CD14-positive monocyte (primary cell): ENCODE data around the gene ZSWIM5. TPM values are rescaled to one million over a fixed set of nuclear protein-coding genes. Genes with fewer than 3 reads are reported as not detected.

Source experiments
- DNase-seq, 3 donors: peaks; one replicate each; pipeline ENCODE4 v3.0.0-alpha.2; 2011 to 2022
- H2AFZ ChIP-seq: 2 replicates; pipeline ENCODE4 v1.6.0; 2012; ENCODE audit warnings: mild to moderate bottlenecking, low read depth, low read length, inconsistent platforms; ENCODE audit not compliant: insufficient read depth, poor library complexity, severe bottlenecking
- H3K27ac ChIP-seq, 2 donors: 1 replicate in 1 of 2; 2 replicates in 1 of 2; pipeline ENCODE4 v1.5.1; 2012 to 2013; ENCODE audit warnings: low read length in 2 of 2, control low read depth in 1 of 2, inconsistent platforms in 1 of 2, low read depth in 1 of 2, mild to moderate bottlenecking in 1 of 2
- H3K27me3 ChIP-seq, 2 donors: one replicate each; pipeline versions ENCODE4 v1.6.0 to v1.6.1; 2011 to 2013; ENCODE audit warnings: low read length in 2 of 2; ENCODE audit not compliant: control insufficient read depth in 2 of 2, insufficient read depth in 2 of 2
- H3K36me3 ChIP-seq, 2 donors: replicated peaks in 1 of 2; 1 replicate in 1 of 2; 2 replicates in 1 of 2; pipeline versions ENCODE4 v1.5.1 to v1.6.1; 2012 to 2013; ENCODE audit warnings: low read length in 2 of 2, control low read depth in 1 of 2, inconsistent platforms in 1 of 2, mild to moderate bottlenecking in 1 of 2; ENCODE audit not compliant: insufficient read depth in 2 of 2, control insufficient read depth in 1 of 2
- H3K4me1 ChIP-seq, 2 donors: 1 replicate in 1 of 2; 2 replicates in 1 of 2; pipeline versions ENCODE4 v1.5.1 to v1.6.1; 2012 to 2013; ENCODE audit warnings: low read length in 2 of 2, control low read depth in 1 of 2, inconsistent platforms in 1 of 2, mild to moderate bottlenecking in 1 of 2, moderate library complexity in 1 of 2; ENCODE audit not compliant: insufficient read depth in 2 of 2, control insufficient read depth in 1 of 2
- H3K4me2 ChIP-seq: replicated peaks from 2 replicates; pipeline ENCODE3; 2012; ENCODE audit warnings: low read length, moderate library complexity, mild to moderate bottlenecking; ENCODE audit not compliant: poor library complexity, severe bottlenecking; ENCODE audit errors: extremely low read depth
- H3K4me3 ChIP-seq, 3 experiments: fragments of 200-600 bp in 1 of 3; sonication (generic) in 1 of 3; replicated peaks in 1 of 3; 1 replicate in 2 of 3; 2 replicates in 1 of 3; pipeline ENCODE4 v1.5.1; 2011 to 2013; ENCODE audit warnings: low read length in 3 of 3, mild to moderate bottlenecking in 3 of 3, control low read depth in 2 of 3, low read depth in 2 of 3, inconsistent platforms in 1 of 3, moderate library complexity in 1 of 3
- H3K79me2 ChIP-seq: 2 replicates; pipeline ENCODE4 v1.6.0; 2012; ENCODE audit warnings: mild to moderate bottlenecking, control low read depth, inconsistent platforms, low read length, moderate library complexity; ENCODE audit not compliant: insufficient read depth
- H3K9ac ChIP-seq: 2 replicates; pipeline ENCODE4 v1.6.0; 2017; ENCODE audit warnings: low read length, mild to moderate bottlenecking; ENCODE audit not compliant: insufficient read depth, poor library complexity, severe bottlenecking
- H3K9me3 ChIP-seq, 2 donors: replicated peaks in 1 of 2; 1 replicate in 1 of 2; 2 replicates in 1 of 2; pipeline versions ENCODE4 v1.5.1 to v1.6.1; 2012 to 2013; ENCODE audit warnings: low read length in 2 of 2, control low read depth in 1 of 2; ENCODE audit not compliant: control insufficient read depth in 1 of 2, insufficient read depth in 1 of 2
- H4K20me1 ChIP-seq: 2 replicates; pipeline ENCODE4 v1.6.0; 2012; ENCODE audit warnings: mild to moderate bottlenecking, low read length, control low read depth, moderate library complexity; ENCODE audit not compliant: insufficient read depth
- H3K27ac Mint-ChIP-seq, 7 donors: one replicate each; pipeline ENCODE4 v1.8.0; 2020; ENCODE audit warnings: mild to moderate bottlenecking in 7 of 7, mixed read lengths in 7 of 7, moderate library complexity in 6 of 7, inconsistent platforms in 2 of 7
- H3K27me3 Mint-ChIP-seq, 3 donors: one replicate each; pipeline ENCODE4 v1.8.0; 2021 to 2022; ENCODE audit warnings: low read depth in 3 of 3, mild to moderate bottlenecking in 3 of 3, mixed read lengths in 3 of 3, moderate library complexity in 3 of 3, inconsistent platforms in 1 of 3
- H3K36me3 Mint-ChIP-seq, 2 donors: one replicate each; pipeline ENCODE4 v1.8.0; 2020; ENCODE audit warnings: mixed read lengths in 2 of 2, inconsistent platforms in 1 of 2, mild to moderate bottlenecking in 1 of 2
- H3K4me1 Mint-ChIP-seq: one replicate; pipeline ENCODE4 v1.8.0; 2020; ENCODE audit warnings: mild to moderate bottlenecking, mixed read lengths
- H3K4me3 Mint-ChIP-seq, 2 donors: one replicate each; pipeline ENCODE4 v1.8.0; 2020; ENCODE audit warnings: mild to moderate bottlenecking in 2 of 2, mixed read lengths in 2 of 2, moderate library complexity in 1 of 2
- H3K9me3 Mint-ChIP-seq, 7 donors: one replicate each; pipeline ENCODE4 v1.8.0; 2020 to 2022; ENCODE audit warnings: mixed read lengths in 7 of 7, mild to moderate bottlenecking in 6 of 7, moderate library complexity in 6 of 7, inconsistent platforms in 2 of 7
- CTCF ChIP-seq: fragments of 200-600 bp; IDR thresholded peaks from one replicate; pipeline ENCODE4 v1.8.0; 2022; ENCODE audit warnings: antibody characterized with exemption, mild to moderate bottlenecking
- WGBS: methylation state at CpG from one replicate; pipeline ENCODE4 v1.1.5; 2013; ENCODE audit warnings: missing lambda C conversion rate; ENCODE audit not compliant: insufficient coverage; 5-methylcytosine and 5-hydroxymethylcytosine counted together
- intact Hi-C, 2 donors: fragments of 100-400 bp; cut with micrococcal nuclease; formaldehyde crosslinking; loops; one replicate each; pipeline versions ENCODE4 v1.15.0 to v1.15.1; 2023
- polyA plus RNA-seq, 3 donors: library from polyadenylated mRNA; depleted of rRNA in 1 of 3; unstranded in 2 of 3; stranded (reverse) in 1 of 3; fragments of 300-500 nt in 2 of 3; fragments of >200 nt in 1 of 3; fragmentation: Illumina TruSeq in 2 of 3; gene quantifications; 1 replicate in 2 of 3; 2 replicates in 1 of 3; pipeline ENCODE4 v1.2.3, GENCODE V29; 2012 to 2021

ZSWIM5 gene
- polyA plus RNA-seq, 3 donors = not detected

- Histone ChIP-seq H3K79me2 (no peaks in the 10 kb centered on the region), H3K9me3 (no peaks in the 10 kb centered on the region), H4K20me1 (no peaks in the 10 kb centered on the region), H3K27me3 (no peaks in the 10 kb centered on the region), H3K4me1 (no peaks in the 10 kb centered on the region), H3K4me2 (no peak overlapping the region), H3K4me3 (no peak overlapping the region), H3K27ac (no peak overlapping the region), H2AFZ (no peak overlapping the region), H3K36me3 (no peaks in the 10 kb centered on the region), H3K9ac (no peak overlapping the region)
- no peak overlapping the region for H3K4me3 Mint-ChIP-seq
- intact Hi-C loops = no loop called here
- TF ChIP-seq CTCF = no peak
- H3K4me1 Mint-ChIP-seq = peaks cover 3% of the 10 kb centered on the region
- H3K27me3 Mint-ChIP-seq = peaks cover 0 to 2% (median 0%) of the 10 kb centered on the region in 3 donors
- H3K9me3 Mint-ChIP-seq = peaks cover 0 to 3% (median 0%) of the 10 kb centered on the region in 7 donors
- no CpG with 5 or more reads among the region's 7 CpGs for WGBS
- no peak overlapping the region for H3K27ac Mint-ChIP-seq
- H3K36me3 Mint-ChIP-seq = no peaks in the 10 kb centered on the region
- no peak for DNase-seq
Measured at GRCh38 chr1:45172005-45172404, 34.4 kb downstream of the ZSWIM5 start.

GRCh38 chr1:45171575-45171974 is 34.8 kb downstream of the ZSWIM5 start:
- DNase-seq = no peak
- Histone ChIP-seq H3K9ac (no peak overlapping the region), H3K9me3 (no peaks in the 10 kb centered on the region), H3K79me2 (no peaks in the 10 kb centered on the region), H2AFZ (no peak overlapping the region), H3K4me3 (no peak overlapping the region), H3K4me1 (no peaks in the 10 kb centered on the region), H3K27me3 (no peaks in the 10 kb centered on the region), H3K36me3 (no peaks in the 10 kb centered on the region), H4K20me1 (no peaks in the 10 kb centered on the region), H3K4me2 (no peak overlapping the region), H3K27ac (no peak overlapping the region)
- no peak overlapping the region for H3K4me3 Mint-ChIP-seq
- TF ChIP-seq CTCF = no peak
- peaks cover 0 to 2% (median 0%) of the 10 kb centered on the region in 3 donors for H3K27me3 Mint-ChIP-seq
- H3K4me1 Mint-ChIP-seq = peaks cover 3% of the 10 kb centered on the region
- no peaks in the 10 kb centered on the region for H3K36me3 Mint-ChIP-seq
- H3K27ac Mint-ChIP-seq = no peak overlapping the region
- no CpG with 5 or more reads among the region's 1 CpG for WGBS
- peaks cover 0 to 2% (median 0%) of the 10 kb centered on the region in 7 donors for H3K9me3 Mint-ChIP-seq
- intact Hi-C loops = no loop called here
